Loucy (cell line): ENCODE measurements around the gene PRKAR2B.

Source experiments
- H2AFZ ChIP-seq: fragments of 200-600 bp; sonication (generic); 2 replicates; pipeline ENCODE4 v1.6.0; 2016; ENCODE audit warnings: antibody characterized with exemption, mild to moderate bottlenecking, low read length, moderate library complexity
- H3F3A ChIP-seq: fragments of 200-600 bp; 2 replicates; pipeline ENCODE4 v1.6.0; 2016; ENCODE audit warnings: antibody characterized with exemption, low read depth, mild to moderate bottlenecking
- H3K27me3 ChIP-seq: fragments of 200-600 bp; sonication (generic); 2 replicates; pipeline ENCODE4 v1.6.1; 2014; ENCODE audit warnings: low read length, mild to moderate bottlenecking; ENCODE audit not compliant: insufficient read depth, poor library complexity, severe bottlenecking
- H3K36me3 ChIP-seq: fragments of 200-600 bp; sonication (generic); 2 replicates; pipeline ENCODE4 v1.6.1; 2016; ENCODE audit warnings: low read length; ENCODE audit not compliant: insufficient read depth
- H3K4me1 ChIP-seq: fragments of 200-600 bp; sonication (generic); 2 replicates; pipeline ENCODE4 v1.5.1; 2014; ENCODE audit warnings: low read length, mild to moderate bottlenecking; ENCODE audit not compliant: insufficient read depth, poor library complexity, severe bottlenecking
- H3K4me2 ChIP-seq: fragments of 200-600 bp; sonication (generic); 2 replicates; pipeline ENCODE4 v1.6.0; 2014; ENCODE audit warnings: antibody characterized with exemption, low read length, low read depth, mild to moderate bottlenecking; ENCODE audit not compliant: poor library complexity, severe bottlenecking
- H3K4me3 ChIP-seq: fragments of 200-600 bp; sonication (generic); 2 replicates; pipeline ENCODE4 v1.5.1; 2014; ENCODE audit warnings: low read length, mild to moderate bottlenecking, mixed read lengths; ENCODE audit not compliant: poor library complexity, severe bottlenecking
- H3K79me2 ChIP-seq: fragments of 200-600 bp; sonication (generic); 2 replicates; pipeline ENCODE4 v1.6.1; 2014; ENCODE audit warnings: low read length; ENCODE audit not compliant: insufficient read depth
- H3K9ac ChIP-seq: fragments of 200-600 bp; sonication (generic); 2 replicates; pipeline ENCODE4 v1.6.0; 2014; ENCODE audit warnings: mild to moderate bottlenecking, low read depth, low read length, moderate library complexity; ENCODE audit not compliant: poor library complexity, severe bottlenecking
- H3K9me2 ChIP-seq: fragments of 200-600 bp; sonication (generic); replicated peaks from 2 replicates; pipeline ENCODE4 v1.6.1; 2016; ENCODE audit warnings: low read depth, low read length, mixed read lengths
- H3K9me3 ChIP-seq: fragments of 200-600 bp; sonication (generic); 2 replicates; pipeline ENCODE4 v1.6.1; 2014; ENCODE audit warnings: mild to moderate bottlenecking, antibody characterized with exemption, low read length, low read depth; ENCODE audit not compliant: insufficient read depth
- H4K20me1 ChIP-seq: fragments of 200-600 bp; sonication (generic); 2 replicates; pipeline ENCODE4 v1.6.0; 2014; ENCODE audit warnings: antibody characterized with exemption, low read length, mild to moderate bottlenecking; ENCODE audit not compliant: insufficient read depth, poor library complexity, severe bottlenecking
- CTCF ChIP-seq: fragments of 200-600 bp; sonication (generic); conservative IDR thresholded peaks from 2 replicates; pipeline ENCODE4 v1.5.1; 2014; ENCODE audit warnings: mild to moderate bottlenecking, antibody characterized with exemption, low read length
- EZH2phosphoT487 ChIP-seq: fragments of 200-600 bp; IDR thresholded peaks from 2 replicates; pipeline ENCODE4 v1.6.1; 2018; ENCODE audit warnings: antibody characterized with exemption, mild to moderate bottlenecking, moderate library complexity, borderline replicate concordance

Gene PRKAR2B

GRCh38 chr7:107162475-107162874 is 118.0 kb downstream of the PRKAR2B start:
- H3K36me3 ChIP-seq, result no peaks in the 10 kb centered on the region
- H3K4me2 ChIP-seq, result no peak overlapping the region

DNA sequence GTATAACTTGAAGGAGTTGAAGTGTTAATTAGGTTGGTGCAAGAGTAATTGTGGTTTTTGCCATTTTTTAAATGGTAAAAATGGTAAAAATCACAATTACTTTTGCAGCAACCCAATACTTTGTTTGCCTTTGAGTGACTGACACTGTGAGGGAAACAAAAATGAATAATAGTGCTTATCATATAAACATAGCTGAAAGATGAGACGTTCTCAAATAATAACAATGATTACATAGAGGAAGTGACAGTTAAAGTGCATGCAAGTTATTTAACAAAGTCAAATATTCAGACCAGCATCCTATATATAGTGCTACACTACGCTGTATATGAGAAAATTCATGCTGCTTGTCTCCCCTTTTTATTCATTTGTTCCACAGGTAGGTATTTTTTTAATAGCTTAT is 119.6 kb downstream of the PRKAR2B start:
- no peaks in the 10 kb centered on the region for H3F3A ChIP-seq
- H3K36me3 ChIP-seq, result no peaks in the 10 kb centered on the region
- no peaks in the 10 kb centered on the region for H4K20me1 ChIP-seq
- peaks cover 9% of the 10 kb centered on the region for H3K4me1 ChIP-seq
- TF ChIP-seq CTCF (no peak), EZH2phosphoT487 (no peak)
- H3K9ac ChIP-seq, result no peak overlapping the region
- no peaks in the 10 kb centered on the region for H3K79me2 ChIP-seq
- H3K4me3 ChIP-seq, result no peak overlapping the region
- no peak overlapping the region for H3K4me2 ChIP-seq
- H2AFZ ChIP-seq, result no peak overlapping the region
- H3K9me2 ChIP-seq, result no peaks in the 10 kb centered on the region
- H3K27me3 ChIP-seq, result no peaks in the 10 kb centered on the region
- no peaks in the 10 kb centered on the region for H3K9me3 ChIP-seq

More at GRCh38 chr7:107162475-107162874, 118.0 kb downstream of the PRKAR2B start:
- Histone ChIP-seq H4K20me1 (no peaks in the 10 kb centered on the region), H3K79me2 (no peaks in the 10 kb centered on the region), H3K9me3 (no peaks in the 10 kb centered on the region), H3K9ac (no peak overlapping the region), H3F3A (no peaks in the 10 kb centered on the region), H3K4me1 (peaks cover 8% of the 10 kb centered on the region), H3K27me3 (no peaks in the 10 kb centered on the region), H2AFZ (no peak overlapping the region), H3K9me2 (no peaks in the 10 kb centered on the region), H3K4me3 (no peak overlapping the region)
- TF ChIP-seq EZH2phosphoT487 (no peak), CTCF (no peak)

DNA sequence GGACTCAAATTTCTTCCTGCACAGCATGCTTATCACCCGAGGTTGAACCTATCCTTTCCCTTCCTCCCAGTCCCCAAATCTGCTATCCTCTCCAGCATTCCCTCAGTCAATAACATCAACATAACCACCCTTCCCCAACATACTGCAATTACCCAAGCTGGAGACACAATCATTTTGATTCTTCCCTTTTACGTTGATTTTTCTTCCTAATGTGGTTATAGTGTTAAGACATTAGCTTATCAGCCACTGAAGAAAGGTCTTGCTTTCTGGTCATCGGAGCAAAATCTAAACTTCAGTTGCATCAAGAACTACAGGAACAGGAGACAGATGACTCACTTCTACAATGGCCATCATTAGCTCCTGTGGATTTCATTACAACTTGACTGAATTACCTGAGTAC is 120.8 kb downstream of the PRKAR2B start:
- peaks cover 6% of the 10 kb centered on the region for H4K20me1 ChIP-seq
- H3K4me1 ChIP-seq, result peaks cover 14% of the 10 kb centered on the region
- no peak overlapping the region for H3K4me3 ChIP-seq
- peaks cover 6% of the 10 kb centered on the region; the same call in 1 of the 2 replicates for H3K79me2 ChIP-seq
- H3K9me2 ChIP-seq, result no peaks in the 10 kb centered on the region
- TF ChIP-seq EZH2phosphoT487, result no peak
- no peak for TF ChIP-seq CTCF
- peak overlapping the region; percentile 57 for H2AFZ ChIP-seq
- H3K27me3 ChIP-seq, result no peaks in the 10 kb centered on the region
- no peak overlapping the region for H3K4me2 ChIP-seq
- no peaks in the 10 kb centered on the region for H3K9me3 ChIP-seq
- H3K9ac ChIP-seq, result no peak overlapping the region
- H3K36me3 ChIP-seq, result no peaks in the 10 kb centered on the region
- H3F3A ChIP-seq, result no peaks in the 10 kb centered on the region
